ENCODE data around the gene CDYL. TPM values are rescaled to one million over a fixed set of nuclear protein-coding genes. Genes with fewer than 3 reads are reported as not detected.

Gene CDYL
- polyA plus RNA-seq, 1 of the 3 experiments (the other 2 are of a cell fraction), result 13.3 TPM

GRCh38 chr6:4762294-4762693 lies 13.9 kb upstream of the CDYL start (continued):
- TF ChIP-seq, protein P1, sequence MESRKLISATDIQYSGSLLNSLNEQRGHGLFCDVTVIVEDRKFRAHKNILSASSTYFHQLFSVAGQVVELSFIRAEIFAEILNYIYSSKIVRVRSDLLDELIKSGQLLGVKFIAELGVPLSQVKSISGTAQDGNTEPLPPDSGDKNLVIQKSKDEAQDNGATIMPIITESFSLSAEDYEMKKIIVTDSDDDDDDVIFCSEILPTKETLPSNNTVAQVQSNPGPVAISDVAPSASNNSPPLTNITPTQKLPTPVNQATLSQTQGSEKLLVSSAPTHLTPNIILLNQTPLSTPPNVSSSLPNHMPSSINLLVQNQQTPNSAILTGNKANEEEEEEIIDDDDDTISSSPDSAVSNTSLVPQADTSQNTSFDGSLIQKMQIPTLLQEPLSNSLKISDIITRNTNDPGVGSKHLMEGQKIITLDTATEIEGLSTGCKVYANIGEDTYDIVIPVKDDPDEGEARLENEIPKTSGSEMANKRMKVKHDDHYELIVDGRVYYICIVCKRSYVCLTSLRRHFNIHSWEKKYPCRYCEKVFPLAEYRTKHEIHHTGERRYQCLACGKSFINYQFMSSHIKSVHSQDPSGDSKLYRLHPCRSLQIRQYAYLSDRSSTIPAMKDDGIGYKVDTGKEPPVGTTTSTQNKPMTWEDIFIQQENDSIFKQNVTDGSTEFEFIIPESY (IDR thresholded peaks at IDR 0.05; ENCODE audit: borderline replicate concordance, low read depth), result no peak

DNA sequence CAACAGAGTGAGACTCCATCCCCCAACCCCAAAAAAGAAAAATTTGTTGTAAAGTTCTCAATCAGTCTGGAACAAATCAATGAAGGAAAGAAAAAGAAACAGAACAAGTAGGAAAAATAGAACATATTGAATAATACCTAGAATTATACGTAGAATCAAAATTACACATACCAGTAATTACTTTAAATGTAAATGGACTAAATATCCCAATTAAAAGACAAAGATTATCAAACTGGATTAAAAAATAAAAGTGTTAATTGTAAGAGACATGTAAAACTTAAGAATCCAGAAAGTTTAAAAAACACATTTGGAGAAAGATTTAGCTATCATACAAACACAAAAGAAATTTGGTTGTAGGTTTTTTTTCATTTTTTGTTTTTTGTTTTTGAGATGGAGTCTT lies 12.3 kb upstream of the CDYL start:
- H3K79me2 ChIP-seq (ENCODE audit: insufficient read depth), result no peaks in the 10 kb centered on the region
- ChIA-PET CTCF (no interaction called here), POLR2A (no interaction called here)
- H3K27me3 ChIP-seq (ENCODE audit: insufficient read depth), result no peaks in the 10 kb centered on the region; the same call in 1 of the 2 replicates
- 50% methylated on average over 1 of the region's 1 CpG for WGBS (ENCODE audit: low lambda C conversion rate)
- no peak overlapping the region for H3K4me3 ChIP-seq (ENCODE audit: low read depth in 2 of 2, low read length in 1 of 2)
- H3K4me1 ChIP-seq (ENCODE audit: control insufficient read depth in 1 of 2, insufficient read depth in 2 of 2, low read depth in 1 of 2, low read length in 1 of 2), result no peaks in the 10 kb centered on the region
- no peaks in the 10 kb centered on the region for H3K9me2 ChIP-seq
- peaks cover 5% of the 10 kb centered on the region for H3K9me3 ChIP-seq
- TF ChIP-seq TEAD4 (IDR thresholded peaks at IDR 0.05; ENCODE audit: borderline replicate concordance, insufficient read depth), result no peak
- TF ChIP-seq NRF1 (IDR thresholded peaks at IDR 0.05; ENCODE audit: low read depth, low read length), result no peak
- no peak for TF ChIP-seq USF2 (IDR thresholded peaks at IDR 0.05; ENCODE audit: borderline replicate concordance, low read depth, low read length)
- TF ChIP-seq MXI1 (IDR thresholded peaks at IDR 0.05; ENCODE audit: low read depth, low read length), result no peak
- TF ChIP-seq, protein P1 (IDR thresholded peaks at IDR 0.05; ENCODE audit: borderline replicate concordance, low read depth), result no peak
- TF ChIP-seq PBX3 (IDR thresholded peaks at IDR 0.05), result no peak
- TF ChIP-seq, protein P2, sequence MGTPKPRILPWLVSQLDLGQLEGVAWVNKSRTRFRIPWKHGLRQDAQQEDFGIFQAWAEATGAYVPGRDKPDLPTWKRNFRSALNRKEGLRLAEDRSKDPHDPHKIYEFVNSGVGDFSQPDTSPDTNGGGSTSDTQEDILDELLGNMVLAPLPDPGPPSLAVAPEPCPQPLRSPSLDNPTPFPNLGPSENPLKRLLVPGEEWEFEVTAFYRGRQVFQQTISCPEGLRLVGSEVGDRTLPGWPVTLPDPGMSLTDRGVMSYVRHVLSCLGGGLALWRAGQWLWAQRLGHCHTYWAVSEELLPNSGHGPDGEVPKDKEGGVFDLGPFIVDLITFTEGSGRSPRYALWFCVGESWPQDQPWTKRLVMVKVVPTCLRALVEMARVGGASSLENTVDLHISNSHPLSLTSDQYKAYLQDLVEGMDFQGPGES (IDR thresholded peaks at IDR 0.05; ENCODE audit: low read depth, low read length), result no peak
- TF ChIP-seq FOXM1 (IDR thresholded peaks at IDR 0.05; ENCODE audit: low read depth), result no peak
- no peak for TF ChIP-seq GABPA (IDR thresholded peaks at IDR 0.05; ENCODE audit: low read depth)
- no peak for TF ChIP-seq YY1 (IDR thresholded peaks at IDR 0.05; ENCODE audit: low read depth)
- TF ChIP-seq GATA2 (CRISPR knock-in tag; IDR thresholded peaks at IDR 0.05), result no peak
- TF ChIP-seq RAD21 (IDR thresholded peaks at IDR 0.05; ENCODE audit: low read length), result no peak
- no peak for TF ChIP-seq RXRA (IDR thresholded peaks at IDR 0.05; ENCODE audit: borderline replicate concordance, low read depth)
- H2AFZ ChIP-seq (ENCODE audit: low read depth), result no peak overlapping the region
- no peak for DNase-seq
- H4K20me1 ChIP-seq (ENCODE audit: insufficient read depth), result no peaks in the 10 kb centered on the region
- H3K4me2 ChIP-seq, result no peak overlapping the region
- no peaks in the 10 kb centered on the region for H3K36me3 ChIP-seq (replicated peaks in 1 of 2; ENCODE audit: control insufficient read depth in 1 of 2, insufficient read depth in 2 of 2, low read length in 1 of 2)
- H3K9ac ChIP-seq, result no peak overlapping the region
- H3K27ac ChIP-seq (ENCODE audit: low read depth in 2 of 2, low read length in 1 of 2), result no peak overlapping the region
- H3F3A ChIP-seq (replicated peaks; ENCODE audit: insufficient read depth), result no peaks in the 10 kb centered on the region
